ENCODE measurements around the gene PERM1.
A peak's percentile ranks its signal among the peaks of the same experiment; 100 is the strongest.
"Not testable (repeated sequence)": the region's sequence is repeated elsewhere in the genome, so short reads cannot be mapped to it uniquely, and the experiment has no call there.

PERM1 gene

DNA sequence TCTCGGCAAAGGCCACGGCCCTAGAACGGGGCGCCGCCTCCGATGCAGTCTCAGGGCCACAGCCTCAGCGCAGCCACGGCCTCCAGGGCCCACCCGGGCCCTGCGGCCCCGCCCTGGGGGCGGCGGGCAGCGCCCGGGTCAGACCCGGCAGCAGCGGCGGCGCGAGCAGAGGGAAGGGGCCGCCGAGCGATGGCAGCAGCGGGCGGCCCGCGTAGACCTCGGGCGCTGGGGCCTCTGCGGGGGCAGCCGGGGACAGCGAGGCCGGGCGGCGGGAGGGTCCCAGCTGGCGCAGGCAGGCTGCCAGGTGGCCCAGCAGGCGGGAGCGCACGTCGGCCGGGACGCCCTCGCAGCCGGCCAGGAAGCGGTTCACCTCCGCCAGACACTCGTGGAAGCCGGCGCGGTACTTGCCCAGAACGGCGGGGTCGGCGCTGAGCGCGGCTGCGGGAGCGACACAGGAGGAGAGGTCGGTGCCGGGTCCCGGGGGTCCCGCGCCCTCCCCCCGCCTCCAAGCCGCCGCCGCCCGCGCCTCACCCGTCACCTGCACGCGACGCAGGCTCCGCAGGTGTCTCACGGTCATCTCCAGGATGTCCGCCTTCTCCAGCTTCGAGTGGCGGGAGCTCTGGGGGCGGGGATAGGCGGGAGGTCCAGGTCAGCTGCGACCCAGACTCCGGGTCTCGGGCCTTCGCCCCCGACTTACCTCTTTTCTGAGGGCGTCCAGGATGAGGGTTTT is 17.3 kb upstream of the PERM1 start:
- no peak for DNase-seq (ENCODE audit: low read depth)

- DNase-seq (ENCODE audit: low read depth): no peak
These were observed 16.8 kb upstream of the PERM1 start for GRCh38 chr1:998745-998994.

DNA sequence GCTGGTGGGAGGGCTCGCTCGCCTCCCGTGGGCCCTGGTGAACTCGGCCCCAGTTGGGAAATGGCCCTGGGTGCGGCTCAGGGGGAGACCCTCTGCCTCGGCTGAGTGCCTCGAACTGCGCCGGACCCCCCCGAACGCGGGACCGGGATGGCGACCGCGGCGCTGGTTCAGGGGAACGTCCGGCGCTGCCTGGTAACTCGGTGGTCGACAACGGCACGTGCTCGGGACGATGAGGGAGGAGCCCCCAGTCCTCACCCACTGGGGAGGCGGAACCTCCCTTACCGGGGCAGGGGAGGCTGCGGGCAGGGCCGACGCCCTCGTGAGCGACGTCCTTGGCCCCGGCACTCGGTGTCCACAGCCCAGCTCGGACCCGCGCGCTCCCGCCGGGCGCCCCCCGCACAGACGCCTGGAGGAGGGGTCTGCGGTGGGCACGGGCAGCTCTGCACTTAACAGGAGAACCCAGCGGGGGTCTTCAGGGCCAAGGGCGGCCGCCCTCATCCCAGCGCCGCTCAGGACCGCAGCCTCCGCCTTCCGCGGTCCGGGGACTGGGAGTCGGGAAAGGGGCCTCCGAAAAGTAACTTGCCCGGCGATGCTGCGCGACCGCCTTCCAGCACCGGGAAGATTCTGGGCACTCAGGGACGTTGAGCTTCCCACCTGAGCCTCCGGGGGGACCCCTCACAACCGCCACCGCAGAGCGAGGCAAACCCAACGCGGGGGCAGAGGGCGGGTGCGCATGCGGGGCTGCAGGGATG is 16.3 kb upstream of the PERM1 start:
- DNase-seq (ENCODE audit: low read depth): no peak

- no peak for DNase-seq (ENCODE audit: low read depth)
These were observed 15.8 kb upstream of the PERM1 start for GRCh38 chr1:997713-997992.

DNA sequence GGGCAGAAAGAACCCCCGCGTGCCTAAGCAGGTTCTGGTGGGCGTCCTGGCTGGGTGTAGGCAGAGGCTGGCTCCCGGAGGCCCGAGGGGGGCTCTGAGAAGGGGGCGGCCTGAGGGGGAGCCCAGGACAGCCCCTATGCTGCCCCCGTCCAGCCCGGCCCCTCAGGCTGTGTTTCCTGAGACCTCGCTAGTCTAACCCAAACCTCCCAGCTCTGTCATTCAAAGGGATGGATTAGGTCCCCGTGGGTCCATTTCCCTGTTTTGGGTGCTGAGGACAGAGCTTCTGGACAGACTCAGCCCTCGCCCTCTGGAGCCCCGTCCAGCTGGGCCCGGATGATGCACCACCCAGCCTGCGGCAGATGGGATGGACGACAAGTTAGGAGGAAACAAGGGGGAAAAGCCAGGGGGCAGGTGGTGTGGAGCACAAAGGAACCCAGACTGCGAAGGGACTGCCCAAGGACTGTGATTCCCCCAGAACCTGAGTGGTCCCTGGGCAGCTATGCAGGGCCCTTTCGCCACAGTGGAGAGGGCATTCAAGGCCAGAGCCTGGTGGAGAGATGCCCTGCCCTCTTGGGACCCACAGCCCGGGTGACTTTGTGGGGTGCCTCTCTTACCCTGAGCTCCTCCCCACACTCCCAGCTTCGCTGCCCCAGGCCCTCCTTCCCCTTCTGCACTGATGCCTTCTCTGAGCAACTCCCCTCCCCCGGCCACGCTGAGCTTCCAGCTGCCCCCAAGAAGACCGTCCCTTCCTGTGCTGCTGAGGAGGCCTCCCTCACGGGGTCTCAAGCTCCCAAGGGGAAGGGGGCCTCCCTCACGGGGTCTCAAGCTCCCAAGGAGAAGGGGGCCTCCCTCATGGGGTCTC is 15.2 kb upstream of the PERM1 start:
- no peak for DNase-seq (ENCODE audit: low read depth)

DNA sequence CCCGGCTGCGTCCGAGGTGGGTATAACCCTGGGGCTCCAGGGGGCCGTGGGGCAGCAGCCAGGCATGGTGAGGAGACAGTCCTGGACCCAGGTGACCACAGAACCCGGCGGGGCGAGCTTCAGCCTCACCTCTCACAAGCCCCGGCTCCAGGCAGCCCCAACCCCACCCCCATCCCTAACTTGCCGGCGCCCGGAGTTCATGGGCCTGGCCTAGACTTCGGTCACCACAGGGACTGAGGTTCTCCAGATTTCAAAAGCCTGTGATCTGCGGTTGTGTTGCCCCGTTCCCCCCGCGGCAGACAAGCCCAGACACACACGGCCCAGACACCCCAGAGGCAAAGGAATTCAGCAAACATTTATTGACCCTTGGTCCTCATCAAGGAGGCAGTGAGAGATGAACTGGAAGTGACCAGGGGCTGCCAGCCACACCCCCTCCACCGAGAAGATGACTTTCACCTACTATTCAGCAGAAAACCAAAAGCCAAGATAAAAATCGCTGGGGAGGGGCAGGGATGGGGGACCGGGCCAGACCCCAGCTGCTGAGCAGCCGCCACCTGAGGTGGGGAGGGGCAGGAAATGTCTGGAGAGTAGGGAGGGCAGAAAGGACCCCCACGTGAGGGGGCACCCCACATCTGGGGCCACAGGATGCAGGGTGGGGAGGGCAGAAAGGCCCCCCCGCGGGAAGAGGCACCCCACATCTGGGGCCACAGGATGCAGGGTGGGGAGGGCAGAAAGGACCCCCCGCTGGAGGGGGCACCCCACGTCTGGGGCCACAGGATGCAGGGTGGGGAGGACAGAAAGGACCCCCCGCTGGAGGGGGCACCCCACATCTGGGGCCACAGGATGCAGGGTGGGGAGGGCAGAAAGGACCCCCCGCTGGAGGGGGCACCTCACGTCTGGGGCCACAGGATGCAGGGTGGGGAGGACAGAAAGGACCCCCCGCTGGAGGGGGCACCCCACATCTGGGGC is 14.1 kb upstream of the PERM1 start:
- no peak for DNase-seq (ENCODE audit: low read depth)

GRCh38 chr1:994546-994945 is 12.7 kb upstream of the PERM1 start:
- not testable (repeated sequence) for DNase-seq (ENCODE audit: low read depth)

DNA sequence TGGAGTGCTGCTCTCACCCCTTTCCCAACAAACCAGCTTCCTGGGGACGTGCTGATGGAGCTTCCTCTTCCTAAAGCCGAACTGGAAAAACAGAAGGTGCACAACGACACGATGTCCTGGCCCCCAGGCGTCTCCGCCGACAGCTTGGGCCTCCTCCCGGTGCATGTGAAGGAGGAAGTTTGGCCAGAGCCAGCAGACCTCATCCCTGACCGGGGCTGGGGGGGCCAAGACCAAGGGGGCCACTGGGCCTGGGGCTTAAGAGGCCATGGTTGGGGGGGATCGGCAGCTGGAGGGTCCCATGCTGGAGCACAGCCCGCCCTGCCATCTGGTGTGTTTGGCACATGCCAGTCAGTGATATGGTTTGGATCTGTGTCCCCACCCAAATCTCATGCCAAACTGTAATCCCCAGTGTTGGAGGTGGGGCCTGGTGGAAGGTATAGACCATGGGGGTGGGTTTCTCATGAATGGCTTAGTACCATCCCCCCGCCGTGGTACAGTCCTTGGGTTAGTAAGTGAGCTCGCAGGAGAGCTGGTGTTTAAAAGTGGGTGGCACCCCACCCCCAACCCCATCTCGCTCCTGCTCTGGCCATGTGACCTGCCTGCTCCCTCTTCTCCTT is 11.6 kb upstream of the PERM1 start:
- DNase-seq (ENCODE audit: low read depth): no peak

DNA sequence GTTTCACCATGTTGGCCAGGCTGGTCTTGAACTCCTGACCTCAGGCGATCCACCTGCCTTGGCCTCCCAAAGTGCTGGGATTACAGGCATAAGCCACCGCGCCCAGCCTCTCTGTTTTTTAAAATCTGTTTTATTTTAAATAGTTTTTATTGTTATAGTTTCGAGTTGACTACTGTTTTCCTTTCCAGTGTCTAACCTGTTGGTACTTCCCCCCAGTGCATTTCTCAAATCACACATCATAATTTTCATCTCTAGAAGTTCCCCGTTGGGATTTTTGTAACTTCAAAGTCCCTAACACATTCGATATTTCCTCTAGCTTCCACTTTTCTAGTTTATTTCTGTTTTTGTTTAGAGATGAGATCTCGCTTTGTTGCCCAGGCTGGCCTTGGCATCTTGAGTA is 10.5 kb upstream of the PERM1 start:
- no peak for DNase-seq (ENCODE audit: low read depth)

- DNase-seq (ENCODE audit: low read depth): no peak
These were observed 10.0 kb upstream of the PERM1 start for GRCh38 chr1:991895-992294.

DNA sequence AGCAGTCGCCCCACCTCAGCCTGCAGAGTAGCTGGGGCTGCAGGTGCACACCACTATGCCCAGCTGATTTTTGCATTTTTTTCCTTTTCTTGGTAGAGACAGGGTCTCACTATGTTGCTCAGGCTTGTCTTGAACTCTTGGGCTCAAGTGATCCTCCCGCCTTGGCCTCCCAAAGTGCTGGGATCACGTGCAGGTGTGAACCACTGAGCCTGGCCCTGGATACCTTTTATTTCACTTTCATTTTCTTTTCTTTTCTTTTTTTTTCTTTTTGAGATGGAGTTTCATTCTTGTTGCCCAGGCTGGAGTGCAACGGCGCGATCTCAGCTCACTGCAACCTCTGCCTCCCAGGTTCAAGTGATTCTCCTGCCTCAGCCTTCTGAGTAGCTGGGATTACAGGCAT is 9.4 kb upstream of the PERM1 start:
- DNase-seq (ENCODE audit: low read depth): not testable (repeated sequence)

DNA sequence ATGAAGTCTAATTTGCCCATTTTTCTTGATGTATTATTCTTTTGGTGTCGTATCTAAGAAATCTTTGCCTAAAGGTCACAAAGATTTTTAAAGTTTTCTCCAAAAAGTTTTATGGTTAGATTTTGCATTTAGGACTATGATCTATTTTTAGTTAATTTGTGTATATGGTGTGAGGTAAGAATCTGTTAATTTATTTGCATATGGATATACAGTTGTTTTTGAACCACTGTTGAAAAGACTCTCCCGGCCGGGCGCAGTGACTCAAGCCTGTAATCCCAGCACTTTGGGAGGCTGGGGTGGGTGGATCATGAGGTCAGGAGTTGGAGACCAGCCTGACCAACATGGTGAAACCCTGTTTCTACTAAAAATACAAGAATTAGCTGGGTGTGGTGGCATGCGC is 6.2 kb upstream of the PERM1 start:
- DNase-seq (ENCODE audit: low read depth): not testable (repeated sequence)

- no peak for DNase-seq (ENCODE audit: low read depth)
These were observed 3.2 kb upstream of the PERM1 start for GRCh38 chr1:985126-985525.

DNA sequence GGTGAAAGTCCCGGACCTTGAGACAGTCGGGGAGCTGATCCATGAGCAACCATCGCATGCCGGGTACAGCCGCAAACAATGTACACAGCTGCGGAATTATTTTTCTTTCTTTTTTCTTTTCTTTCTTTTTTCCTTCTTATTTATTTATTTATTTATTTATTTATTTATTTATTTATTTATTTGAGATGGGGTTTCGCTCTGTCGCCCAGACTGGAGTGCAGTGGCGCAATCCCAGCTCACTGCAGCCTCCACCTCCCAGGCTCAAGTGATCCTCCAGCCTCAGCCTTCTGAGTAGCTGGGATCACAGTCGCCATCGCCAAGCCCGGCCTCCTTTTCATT is 2.6 kb upstream of the PERM1 start:
- DNase-seq (ENCODE audit: low read depth): no peak

DNA sequence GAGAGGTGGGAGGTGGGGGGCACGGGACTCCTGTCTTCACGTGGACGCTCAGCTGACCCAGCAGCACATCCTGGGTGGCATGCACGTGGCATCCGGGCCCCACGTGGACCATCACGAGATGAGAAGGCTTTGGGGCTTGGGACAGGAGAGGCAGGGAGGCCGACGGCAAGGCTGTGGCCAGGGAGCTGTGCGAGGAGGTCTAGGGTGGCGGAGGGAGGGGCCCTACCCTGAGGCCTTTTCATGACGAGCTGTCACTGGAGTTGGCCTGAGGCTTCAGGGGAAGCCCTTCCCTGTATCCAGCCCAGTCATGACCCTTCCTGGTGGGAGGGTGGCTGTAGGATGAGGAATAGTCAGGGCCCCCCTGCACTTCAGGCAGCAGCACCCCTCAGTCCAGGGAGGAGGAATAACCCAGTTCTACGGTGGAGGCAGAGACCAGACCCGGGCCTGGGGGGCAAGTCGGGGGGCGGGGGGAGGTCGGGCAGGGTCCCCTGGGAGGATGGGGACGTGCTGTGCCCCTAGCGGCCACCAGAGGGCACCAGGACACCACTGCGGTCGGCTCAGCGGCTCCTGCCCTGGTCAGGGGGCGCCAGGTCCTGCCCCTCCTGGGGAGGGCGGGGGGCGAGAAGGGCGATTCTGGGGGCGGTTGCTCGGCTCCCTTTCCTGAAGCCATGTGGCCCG is 2.0 kb upstream of the PERM1 start:
- peak; percentile 52 for DNase-seq (ENCODE audit: low read depth)

DNA sequence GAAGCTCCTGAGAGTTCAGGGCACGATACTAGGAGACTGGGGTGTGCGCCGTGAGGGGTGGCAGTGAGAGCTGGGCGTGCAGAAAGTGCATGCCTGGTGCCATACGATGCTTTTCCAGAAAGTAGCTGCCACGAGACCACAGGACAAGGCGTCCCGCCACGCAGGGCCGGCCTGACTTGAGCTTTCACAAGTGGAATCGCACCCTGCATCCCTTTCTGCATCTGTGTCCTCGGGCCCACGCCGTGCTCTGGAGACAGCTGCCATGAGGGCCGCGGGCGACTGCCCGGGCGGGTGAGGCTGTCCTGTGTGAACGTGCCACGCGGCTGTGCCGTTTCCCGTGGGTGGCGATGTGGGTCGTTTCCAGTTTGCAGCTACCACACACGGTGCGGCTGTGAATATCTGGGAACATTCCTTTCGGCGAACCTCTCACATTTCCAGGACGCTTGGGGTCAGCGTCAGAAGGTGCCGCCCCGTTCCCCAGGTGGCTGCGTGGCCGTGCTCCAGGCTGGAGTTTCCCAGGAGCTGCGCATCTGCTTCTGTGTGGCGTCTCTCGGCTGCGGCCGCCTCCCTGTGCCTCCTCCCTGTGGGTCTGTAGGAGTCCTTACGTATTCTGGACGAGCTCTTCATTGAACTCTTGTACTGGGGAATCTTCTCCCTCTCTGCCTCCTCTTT is 1.0 kb upstream of the PERM1 start:
- DNase-seq (ENCODE audit: low read depth): no peak

DNA sequence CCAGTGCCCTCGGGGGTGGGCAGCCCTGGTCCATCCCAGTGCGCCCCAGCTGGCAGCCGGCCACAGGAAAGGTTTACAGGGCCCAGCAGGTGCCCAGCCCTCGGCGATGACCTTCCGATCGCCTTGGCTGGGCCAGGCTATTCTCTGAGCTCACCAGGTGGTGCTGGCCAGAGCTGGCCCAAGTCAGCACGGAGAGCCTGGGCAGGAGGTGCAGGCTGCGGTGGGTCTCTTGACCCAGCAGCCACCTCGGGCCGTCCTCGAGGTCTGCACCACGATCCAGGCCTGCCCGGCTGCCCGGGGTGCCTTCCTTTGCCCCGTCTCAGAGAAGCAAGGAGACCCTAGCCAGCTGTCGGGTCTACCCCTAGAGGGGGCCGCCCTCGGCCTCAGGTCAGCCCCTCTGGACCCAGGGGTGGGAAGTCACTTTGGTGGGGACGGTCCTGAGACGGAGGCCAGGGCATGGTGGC is 370 bp downstream of the PERM1 start:
- no peak for DNase-seq (ENCODE audit: low read depth)

DNA sequence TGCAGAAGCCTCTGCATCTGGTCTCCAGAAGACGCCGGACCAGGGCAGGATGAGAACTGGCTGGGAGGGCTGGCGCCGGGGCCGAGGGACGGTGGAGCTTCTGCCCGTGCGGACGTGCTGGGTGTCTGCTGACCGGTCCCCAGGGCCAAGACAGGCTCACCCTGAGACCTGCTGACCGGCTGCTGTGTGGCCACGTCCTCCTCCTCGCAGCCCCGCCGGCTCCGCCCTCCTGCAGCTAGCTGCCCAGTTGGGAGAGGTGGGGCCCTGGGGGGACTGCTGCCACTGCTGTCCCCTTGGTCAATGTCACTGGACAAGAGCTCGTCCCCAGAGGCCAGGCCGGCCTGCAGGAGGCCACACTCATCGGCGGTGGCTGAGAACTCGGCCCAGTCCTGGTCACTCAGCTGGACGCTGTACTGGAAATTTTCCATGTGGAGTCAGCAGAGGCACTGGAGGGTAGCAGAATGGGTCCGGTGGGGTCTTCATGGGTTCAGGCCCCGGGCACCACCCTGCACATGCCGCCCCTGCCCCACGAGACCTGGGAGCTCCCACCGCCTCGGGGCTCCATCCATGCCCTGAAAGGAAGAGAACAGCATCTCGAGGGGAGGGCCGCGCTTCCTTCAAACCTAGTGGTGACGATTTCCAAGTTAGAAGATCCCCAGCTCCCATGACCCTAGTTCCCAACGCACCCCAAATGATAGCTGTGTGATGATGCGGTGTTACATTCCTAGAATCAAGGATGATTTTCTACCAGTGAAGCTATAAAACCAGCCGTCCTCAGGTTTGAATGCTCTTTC is 1.1 kb downstream of the PERM1 start:
- no peak for DNase-seq (ENCODE audit: low read depth)

GRCh38 chr1:980137-980571 is 1.7 kb downstream of the PERM1 start:
- no peak for DNase-seq (ENCODE audit: low read depth)

DNA sequence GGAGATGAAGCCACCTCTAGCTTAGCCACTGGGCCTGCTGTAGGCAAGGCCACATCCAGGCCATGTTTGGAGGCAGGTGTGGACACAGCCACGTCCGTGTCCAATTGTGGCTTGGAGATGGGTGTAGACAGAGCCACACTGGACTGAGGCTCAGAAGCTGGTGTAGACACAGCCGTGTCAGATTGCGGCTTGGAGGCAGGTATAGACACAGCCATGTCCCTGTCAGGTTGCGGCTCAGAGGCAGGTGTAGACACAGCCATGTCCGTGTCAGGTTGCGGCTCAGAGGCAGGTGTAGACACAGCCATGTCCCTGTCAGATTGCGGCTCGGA is 2.2 kb downstream of the PERM1 start:
- DNase-seq (ENCODE audit: low read depth): no peak

Measured in activated T-cell treated with anti-CD3 and anti-CD28 coated beads for 1 hour (primary cell).